Liver (tissue), 9 donors: ENCODE results near the gene RSPO4. TPM values are rescaled to one million over a fixed set of nuclear protein-coding genes. Genes with fewer than 3 reads are reported as not detected.
A peak's percentile ranks its signal among the peaks of the same experiment; 100 is the strongest.

Experiments used
- DNase-seq: peaks from one replicate; pipeline ENCODE4 v3.0.0-alpha.2; 2017; ENCODE audit warnings: low spot score
- H3K27ac ChIP-seq, 2 donors: one replicate each; pipeline ENCODE4 v1.7.0; 2013; ENCODE audit warnings: inconsistent platforms in 2 of 2, low read length in 2 of 2, control low read depth in 1 of 2, low read depth in 1 of 2, mild to moderate bottlenecking in 1 of 2
- H3K27me3 ChIP-seq, 4 donors: one replicate each; pipeline versions ENCODE4 v1.6.1 to v1.7.0; 2013; ENCODE audit warnings: low read length in 3 of 4, inconsistent platforms in 1 of 4, mild to moderate bottlenecking in 1 of 4, moderate library complexity in 1 of 4; ENCODE audit not compliant: control insufficient read depth in 4 of 4, insufficient read depth in 4 of 4
- H3K36me3 ChIP-seq, 4 donors: one replicate each; pipeline versions ENCODE4 v1.6.1 to v1.7.0; 2013; ENCODE audit warnings: low read length in 3 of 4, mild to moderate bottlenecking in 3 of 4, low read depth in 1 of 4, moderate library complexity in 1 of 4; ENCODE audit not compliant: control insufficient read depth in 4 of 4, insufficient read depth in 3 of 4
- H3K4me1 ChIP-seq, 4 donors: one replicate each; pipeline versions ENCODE4 v1.6.1 to v1.7.0; 2013; ENCODE audit warnings: low read length in 3 of 4, mild to moderate bottlenecking in 3 of 4, moderate library complexity in 1 of 4; ENCODE audit not compliant: control insufficient read depth in 4 of 4, insufficient read depth in 4 of 4
- H3K4me3 ChIP-seq, 3 donors: one replicate each; pipeline versions ENCODE4 v1.6.1 to v1.7.0; 2013; ENCODE audit warnings: low read length in 3 of 3, control low read depth in 1 of 3, low read depth in 1 of 3, mild to moderate bottlenecking in 1 of 3
- H3K9ac ChIP-seq, 2 donors: one replicate each; pipeline ENCODE4 v1.7.0; 2013; ENCODE audit warnings: low read length in 2 of 2, mild to moderate bottlenecking in 2 of 2, moderate library complexity in 2 of 2, control low read depth in 1 of 2, low read depth in 1 of 2
- H3K9me3 ChIP-seq, 4 donors: one replicate each; pipeline versions ENCODE4 v1.6.1 to v1.7.0; 2013; ENCODE audit warnings: low read length in 3 of 4; ENCODE audit not compliant: control insufficient read depth in 4 of 4
- ATF3 ChIP-seq: IDR thresholded peaks from 2 replicates; pipeline ENCODE4 v1.6.1; 2016; ENCODE audit warnings: antibody characterized with exemption
- CTCF ChIP-seq: fragments of 150-350 bp; IDR thresholded peaks from 2 replicates; pipeline ENCODE4 v1.5.1; 2017; ENCODE audit warnings: improper control_type of control experiment, low read depth, low read length; ENCODE audit not compliant: missing input control
- EGR1 ChIP-seq, 2 donors: IDR thresholded peaks; 2 replicates each; pipeline ENCODE4 v1.6.1; 2016 to 2018; ENCODE audit warnings: antibody characterized with exemption in 2 of 2, low read depth in 2 of 2
- FOXA1 ChIP-seq: IDR thresholded peaks from 2 replicates; pipeline ENCODE4 v1.6.1; 2016; ENCODE audit warnings: antibody characterized with exemption
- FOXA2 ChIP-seq: IDR thresholded peaks from 2 replicates; pipeline ENCODE4 v1.6.1; 2016; ENCODE audit warnings: antibody characterized with exemption
- GABPA ChIP-seq, 2 donors: IDR thresholded peaks in 1 of 2; conservative IDR thresholded peaks in 1 of 2; 2 replicates each; pipeline ENCODE4 v1.6.1; 2016; ENCODE audit warnings: antibody characterized with exemption in 2 of 2, mild to moderate bottlenecking in 1 of 2, moderate library complexity in 1 of 2
- HNF4A ChIP-seq, 2 donors: conservative IDR thresholded peaks; 2 replicates each; pipeline ENCODE4 v1.6.1; 2016; ENCODE audit warnings: antibody characterized with exemption in 2 of 2, mild to moderate bottlenecking in 2 of 2
- HNF4G ChIP-seq: IDR thresholded peaks from 2 replicates; pipeline ENCODE4 v1.6.1; 2016; ENCODE audit warnings: antibody characterized with exemption
- JUND ChIP-seq, 2 donors: IDR thresholded peaks; 2 replicates each; pipeline ENCODE4 v1.6.1; 2016; ENCODE audit warnings: antibody characterized with exemption in 2 of 2
- NR2F2 ChIP-seq: IDR thresholded peaks from 2 replicates; pipeline ENCODE4 v1.6.1; 2016; ENCODE audit warnings: antibody characterized with exemption
- RAD21 ChIP-seq, 2 donors: IDR thresholded peaks; 2 replicates each; pipeline ENCODE4 v1.6.1; 2016; ENCODE audit warnings: antibody characterized with exemption in 2 of 2, mild to moderate bottlenecking in 2 of 2
- RXRA ChIP-seq, 2 donors: IDR thresholded peaks; 2 replicates each; pipeline ENCODE4 v1.6.1; 2017 to 2018; ENCODE audit warnings: antibody characterized with exemption in 2 of 2, mild to moderate bottlenecking in 1 of 2
- SP1 ChIP-seq: IDR thresholded peaks from 2 replicates; pipeline ENCODE4 v1.6.1; 2018; ENCODE audit warnings: antibody characterized with exemption, mild to moderate bottlenecking
- TAF1 ChIP-seq: conservative IDR thresholded peaks from 2 replicates; pipeline ENCODE4 v1.6.1; 2016; ENCODE audit warnings: antibody characterized with exemption, mild to moderate bottlenecking
- YY1 ChIP-seq: IDR thresholded peaks from 2 replicates; pipeline ENCODE4 v1.6.1; 2016; ENCODE audit warnings: antibody characterized with exemption, mild to moderate bottlenecking
- ZBTB33 ChIP-seq: IDR thresholded peaks from 2 replicates; pipeline ENCODE4 v1.6.1; 2016; ENCODE audit warnings: antibody characterized with exemption
- WGBS: extraction: QIAGEN DNeasy Blood & Tissue Kit; methylation state at CpG from one replicate; pipeline ENCODE4 v1.1.7; 2013; 5-methylcytosine and 5-hydroxymethylcytosine counted together
- polyA plus RNA-seq, 2 donors: library from polyadenylated mRNA; stranded (reverse) in 1 of 2; unstranded in 1 of 2; fragments of 200-250 nt in 1 of 2; fragments of >200 nt in 1 of 2; fragmentation: Nextera tagmentation in 1 of 2; extraction: Ambion mirVana in 1 of 2; gene quantifications; one replicate each; pipeline versions ENCODE4 v1.2.1 to v1.2.3, GENCODE V29; 2013 to 2015
- total RNA-seq, 2 donors: library from RNA; depleted of rRNA; stranded (reverse); fragments of >200 nt; gene quantifications; one replicate each; pipeline ENCODE4 v1.2.3, GENCODE V29; 2014
- donor health status: healthy.
- donor health status: healthy.
- donor health status: healthy.
- donor health status: healthy.
- donor health status: healthy.

Gene RSPO4
- total and polyA plus RNA-seq, 4 donors = not detected

- Histone ChIP-seq H3K36me3 (no peaks in the 10 kb centered on the region), H3K27me3 (no peaks in the 10 kb centered on the region), H3K9ac (no peak overlapping the region), H3K9me3 (no peaks in the 10 kb centered on the region), H3K4me3 (no peak overlapping the region), H3K27ac (no peak overlapping the region), H3K4me1 (no peaks in the 10 kb centered on the region)
- WGBS = 32% methylated on average over 6 of the region's 6 CpGs
- DNase-seq = no peak
- no peak for TF ChIP-seq JUND (IDR thresholded peaks at IDR 0.05)
- no peak for TF ChIP-seq FOXA1
- peak in 1 of 2 donors; percentile 36 for TF ChIP-seq RAD21 (IDR thresholded peaks at IDR 0.05)
- peak; percentile 31 for TF ChIP-seq CTCF
Measured at GRCh38 chr20:973785-974194, 28.3 kb downstream of the RSPO4 start.

- Histone ChIP-seq H3K9ac (no peak overlapping the region), H3K9me3 (no peaks in the 10 kb centered on the region), H3K27ac (no peak overlapping the region), H3K4me1 (no peaks in the 10 kb centered on the region), H3K27me3 (no peaks in the 10 kb centered on the region), H3K4me3 (no peak overlapping the region), H3K36me3 (no peaks in the 10 kb centered on the region)
- 92% methylated on average over 9 of the region's 9 CpGs for WGBS
- no peak for DNase-seq
- TF ChIP-seq SP1 = no peak
- TF ChIP-seq YY1 = no peak
- TF ChIP-seq RXRA (IDR thresholded peaks at IDR 0.05) = no peak
Measured at GRCh38 chr20:972256-972655, 29.9 kb downstream of the RSPO4 start.

GRCh38 chr20:971346-971745, 30.8 kb downstream of the RSPO4 start:
- H3K4me1 ChIP-seq = no peaks in the 10 kb centered on the region
- no peaks in the 10 kb centered on the region for H3K27me3 ChIP-seq
- no peaks in the 10 kb centered on the region for H3K9me3 ChIP-seq
- no peak overlapping the region for H3K4me3 ChIP-seq
- WGBS = 83% methylated on average over 2 of the region's 2 CpGs
- no peak for TF ChIP-seq RAD21 (IDR thresholded peaks at IDR 0.05)
- TF ChIP-seq EGR1 (IDR thresholded peaks at IDR 0.05; ENCODE audit: low read depth in 2 of 2) = no peak
- no peak for TF ChIP-seq FOXA1
- TF ChIP-seq JUND (IDR thresholded peaks at IDR 0.05) = no peak
- TF ChIP-seq ATF3 = no peak
- TF ChIP-seq HNF4A (conservative IDR thresholded peaks at IDR 0.05) = no peak
- no peak for TF ChIP-seq NR2F2
- TF ChIP-seq GABPA (IDR thresholded peaks at IDR 0.05 in 1 of 2, conservative IDR thresholded peaks at IDR 0.05 in 1 of 2) = no peak
- TF ChIP-seq TAF1 = no peak
- no peak overlapping the region for H3K27ac ChIP-seq
- H3K36me3 ChIP-seq = no peaks in the 10 kb centered on the region
- no peak for DNase-seq
- H3K9ac ChIP-seq = no peak overlapping the region

GRCh38 chr20:969868-970267, 32.2 kb downstream of the RSPO4 start:
- no peaks in the 10 kb centered on the region for H3K4me1 ChIP-seq
- TF ChIP-seq HNF4G = no peak
- TF ChIP-seq ATF3 = no peak
- no peak for TF ChIP-seq CTCF
- no peak for TF ChIP-seq SP1
- TF ChIP-seq YY1 = no peak
- TF ChIP-seq JUND (IDR thresholded peaks at IDR 0.05) = no peak
- TF ChIP-seq HNF4A (conservative IDR thresholded peaks at IDR 0.05) = no peak
- TF ChIP-seq FOXA2 = no peak
- no peak for TF ChIP-seq ZBTB33
- no peak for TF ChIP-seq FOXA1
- TF ChIP-seq RAD21 (IDR thresholded peaks at IDR 0.05) = no peak
- TF ChIP-seq GABPA (IDR thresholded peaks at IDR 0.05 in 1 of 2, conservative IDR thresholded peaks at IDR 0.05 in 1 of 2) = no peak
- no peak for TF ChIP-seq NR2F2

More at GRCh38 chr20:969868-970267, 32.2 kb downstream of the RSPO4 start:
- no peak for DNase-seq
- Histone ChIP-seq H3K36me3 (no peaks in the 10 kb centered on the region), H3K9me3 (no peaks in the 10 kb centered on the region), H3K9ac (no peak overlapping the region), H3K27ac (no peak overlapping the region), H3K27me3 (no peaks in the 10 kb centered on the region), H3K4me3 (no peak overlapping the region)
- 42% methylated on average over 4 of the region's 4 CpGs for WGBS
